Measurements from ENCODE around the gene RASSF1.
"Not testable (repeated sequence)": the region's sequence is repeated elsewhere in the genome, so short reads cannot be mapped to it uniquely, and the experiment has no call there.

RASSF1 gene

DNA sequence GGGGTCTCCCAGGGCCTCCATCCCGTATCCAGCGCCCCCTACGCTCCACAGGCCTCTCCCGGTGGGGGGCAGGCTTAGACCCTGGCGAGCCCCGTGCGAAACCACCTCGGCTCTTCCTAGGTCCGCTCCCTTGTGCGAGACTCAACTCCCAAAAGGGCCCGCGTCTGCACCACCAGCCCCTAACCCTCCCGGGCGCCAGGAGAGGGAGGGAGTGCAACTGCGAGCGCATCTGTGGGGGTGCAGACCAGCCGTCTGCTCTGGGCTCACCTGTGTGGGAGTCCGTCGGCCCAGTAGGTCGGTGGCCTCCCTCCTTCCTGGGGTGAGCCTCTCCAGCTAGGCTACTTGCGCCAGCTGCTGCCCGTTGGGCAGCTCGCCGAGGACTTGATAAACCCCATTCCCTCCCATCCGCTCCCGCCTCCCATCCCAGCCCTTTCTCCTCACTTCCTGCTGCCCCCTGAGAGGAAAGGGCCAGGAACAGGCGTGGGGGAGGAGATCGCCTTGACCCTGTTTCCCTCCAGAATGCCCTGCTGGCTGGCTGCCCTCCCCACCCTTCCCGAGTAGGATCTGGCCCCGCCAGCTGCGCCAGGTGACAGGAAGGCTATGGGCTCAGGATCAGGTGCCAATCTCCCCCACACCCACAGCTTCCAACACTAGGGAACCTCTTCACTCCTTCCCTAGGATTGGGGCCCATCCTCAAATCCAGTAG, 18.1 kb downstream of the RASSF1 start, which contains the start of gene HYAL2:
Gene HYAL2 (minus strand): TSS at position 360 of the 706 bp plus-strand sequence. CDS start 2,256 bp downstream, outside the sequence.
- no peak for DNase-seq

DNA sequence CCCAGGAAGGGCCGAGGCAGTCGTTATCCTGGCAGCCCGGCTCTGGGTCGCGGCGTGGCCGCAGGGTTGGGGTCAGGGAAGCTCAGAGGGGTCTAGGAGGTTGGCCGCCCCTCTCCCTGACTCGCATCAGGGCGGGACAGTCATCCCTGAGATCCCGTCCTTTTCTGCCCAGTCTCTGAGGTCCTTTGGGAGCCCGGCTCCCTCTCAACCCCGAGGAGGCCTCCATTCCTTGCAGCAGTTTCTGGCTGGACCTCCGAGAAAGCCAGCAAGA, 18.6 kb downstream of the RASSF1 start:
- no peak for DNase-seq

DNA sequence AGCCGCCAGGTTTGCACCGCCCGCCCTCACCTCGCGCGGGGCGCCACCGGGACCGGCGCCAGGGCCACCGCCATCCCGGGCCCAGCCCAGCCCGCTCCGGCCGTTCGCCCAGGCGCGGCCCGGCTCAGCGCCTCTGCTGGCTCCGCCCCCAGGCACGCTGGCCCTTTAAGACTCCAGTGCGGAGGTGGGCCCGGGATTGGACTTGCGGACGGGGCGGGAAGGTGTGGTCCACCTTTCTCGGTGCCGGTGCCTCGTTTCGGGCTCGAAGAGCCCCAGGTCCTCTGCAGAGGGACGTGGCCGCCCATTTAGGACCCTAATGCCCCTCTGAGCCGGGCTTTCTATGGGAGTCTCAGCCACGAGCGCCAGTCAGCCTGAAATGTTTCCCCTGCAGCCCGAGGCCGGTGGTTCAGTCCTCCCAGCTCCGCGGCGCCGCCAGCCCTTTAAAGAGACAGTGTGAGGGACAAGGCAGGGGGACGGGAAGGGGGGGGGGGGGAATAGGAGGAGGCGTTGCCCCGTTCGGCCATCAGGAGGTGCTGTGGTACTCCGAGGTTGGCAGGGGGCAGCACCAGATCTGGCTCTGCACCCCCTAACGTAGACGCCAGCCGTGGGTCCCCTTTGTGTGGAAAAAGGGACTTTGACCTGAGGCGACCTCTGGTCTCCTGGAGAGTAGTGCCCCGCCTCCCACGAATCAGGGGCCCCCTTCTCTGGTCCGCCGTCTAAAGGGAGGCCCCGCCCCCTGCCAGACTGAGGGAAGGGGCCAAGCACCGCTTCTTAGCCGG, 19.1 kb downstream of the RASSF1 start:
- DNase-seq, result peak; percentile 78

DNA sequence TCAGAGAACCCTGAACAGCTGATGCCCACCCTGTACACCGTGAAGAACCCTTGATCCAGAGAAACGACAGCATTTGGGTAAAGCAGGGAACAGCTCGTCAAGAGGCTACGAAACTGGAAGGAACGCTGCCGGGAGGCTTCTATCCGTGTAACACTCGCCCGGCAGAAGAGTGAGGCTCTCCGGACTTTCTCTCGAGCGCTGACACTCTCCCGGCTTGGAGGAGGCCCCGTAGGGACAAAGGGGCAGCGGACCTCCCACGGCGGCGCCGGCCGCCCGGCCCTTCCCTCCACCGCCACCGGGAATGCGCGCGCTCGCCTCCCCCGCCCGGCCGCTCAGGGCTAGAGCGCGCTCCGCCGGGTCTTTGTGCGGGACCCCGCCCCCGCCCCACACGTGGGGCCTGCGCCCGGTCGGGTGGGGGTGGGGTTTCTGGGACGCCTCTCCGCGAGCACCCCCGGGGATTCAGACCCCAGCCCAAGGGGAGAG, 19.7 kb downstream of the RASSF1 start:
- peak; percentile 67 for DNase-seq

DNA sequence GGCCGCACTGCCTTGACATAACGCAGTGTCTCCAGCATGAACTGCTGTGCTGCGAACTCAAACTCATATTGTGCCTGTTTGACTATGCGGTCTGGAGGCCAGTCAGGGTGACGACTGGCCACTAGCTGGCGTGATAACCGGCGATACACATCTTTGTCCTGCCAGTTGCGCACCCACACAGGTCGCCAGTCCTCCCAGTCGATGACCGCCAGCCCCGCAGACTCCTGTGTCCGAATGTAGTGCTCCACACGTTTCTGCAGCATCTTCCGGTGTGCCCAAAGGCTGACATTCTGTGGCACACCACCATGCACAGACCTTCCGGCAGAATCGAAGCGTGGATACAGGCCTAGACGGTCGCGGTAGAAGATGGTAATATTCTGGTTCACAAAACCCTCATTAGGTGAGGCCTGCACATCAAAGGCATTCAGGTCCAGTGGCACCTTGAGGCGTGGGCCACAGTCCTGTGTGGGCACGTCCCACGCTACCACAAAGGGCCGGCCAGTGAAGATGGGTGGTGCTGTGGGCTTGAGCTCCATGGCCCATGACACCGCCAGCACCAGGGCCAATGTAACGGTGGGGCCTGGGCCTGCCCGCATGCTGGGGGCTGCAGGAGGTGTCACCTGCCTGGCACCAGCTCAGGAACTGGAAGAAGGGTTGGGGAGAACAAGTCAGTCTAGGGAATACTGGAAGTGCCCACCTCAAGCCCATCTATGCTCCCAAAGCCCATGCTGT, 20.6 kb downstream of the RASSF1 start:
- no peak for DNase-seq

DNA sequence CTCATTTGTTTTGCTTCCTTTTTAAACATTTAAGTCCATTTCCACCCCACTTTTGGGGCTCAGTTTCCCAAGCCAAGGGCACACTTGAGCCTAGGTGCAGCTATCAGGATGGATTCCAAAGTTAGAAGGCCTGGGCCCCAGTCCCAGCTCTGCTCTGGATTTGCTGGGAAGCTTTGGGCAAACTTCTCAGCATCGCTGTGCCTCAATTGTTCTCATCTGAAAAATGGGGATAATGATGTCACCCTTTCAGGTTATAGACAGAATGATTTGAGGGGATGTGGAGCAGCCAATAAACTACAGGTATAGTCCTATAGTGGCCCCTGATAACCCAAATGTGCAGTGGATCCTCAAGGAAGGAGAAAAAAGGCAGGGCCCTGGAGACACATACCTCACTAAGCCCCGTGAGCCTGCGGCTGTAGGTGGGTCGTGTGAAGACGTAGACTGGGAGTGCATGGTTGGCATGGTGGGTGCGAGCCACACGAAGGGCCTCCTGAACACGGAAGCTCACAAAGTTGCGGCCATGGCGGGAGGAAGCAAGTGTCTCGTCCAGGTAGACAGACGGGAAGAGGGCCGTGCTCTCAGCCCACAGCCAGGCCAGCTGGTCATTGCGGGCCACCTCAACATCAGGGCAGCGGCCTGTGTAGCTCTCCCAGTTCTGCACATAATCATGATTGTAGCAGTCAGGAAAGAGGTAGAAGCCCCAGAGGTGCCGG, 21.3 kb downstream of the RASSF1 start:
- no peak for DNase-seq

DNA sequence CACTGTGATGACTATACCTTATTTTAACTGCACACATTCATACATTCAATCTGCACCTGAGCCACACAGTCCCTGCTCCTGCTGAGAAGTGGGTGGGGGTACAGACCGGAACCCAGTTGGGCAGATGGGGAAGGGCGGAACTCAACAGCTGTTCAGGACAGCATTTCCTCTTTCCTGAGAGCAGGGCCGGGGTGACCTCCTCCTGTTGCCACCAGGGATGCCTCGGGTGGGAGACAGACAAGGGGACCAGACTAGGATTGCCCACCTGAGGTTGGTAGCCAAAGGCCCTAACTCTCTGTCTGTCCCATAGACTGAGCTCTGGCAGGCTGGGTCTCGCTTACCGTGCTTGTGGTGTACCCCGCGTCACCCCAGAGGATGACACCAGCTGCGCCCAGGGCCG, 22.0 kb downstream of the RASSF1 start:
- DNase-seq, result no peak

DNA sequence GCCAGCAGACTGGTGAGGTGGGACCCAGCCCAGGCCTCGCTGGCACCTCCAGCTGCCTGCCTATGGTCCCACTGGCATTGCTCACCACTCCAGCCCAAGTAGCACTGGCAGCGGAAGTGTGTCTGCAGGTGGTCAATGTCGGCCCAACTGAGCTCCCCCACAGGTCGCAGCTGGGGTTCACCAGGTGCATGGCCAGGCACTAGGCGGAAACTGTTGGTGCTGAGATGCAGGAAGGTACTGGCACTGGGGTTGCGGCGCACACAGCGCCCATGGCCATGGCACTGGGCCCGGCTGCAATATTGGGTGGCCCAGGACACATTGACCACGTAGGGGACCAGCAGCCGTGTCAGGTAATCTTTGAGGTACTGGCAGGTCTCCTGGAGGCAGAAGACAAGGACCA, 22.5 kb downstream of the RASSF1 start:
- DNase-seq, result no peak

DNA sequence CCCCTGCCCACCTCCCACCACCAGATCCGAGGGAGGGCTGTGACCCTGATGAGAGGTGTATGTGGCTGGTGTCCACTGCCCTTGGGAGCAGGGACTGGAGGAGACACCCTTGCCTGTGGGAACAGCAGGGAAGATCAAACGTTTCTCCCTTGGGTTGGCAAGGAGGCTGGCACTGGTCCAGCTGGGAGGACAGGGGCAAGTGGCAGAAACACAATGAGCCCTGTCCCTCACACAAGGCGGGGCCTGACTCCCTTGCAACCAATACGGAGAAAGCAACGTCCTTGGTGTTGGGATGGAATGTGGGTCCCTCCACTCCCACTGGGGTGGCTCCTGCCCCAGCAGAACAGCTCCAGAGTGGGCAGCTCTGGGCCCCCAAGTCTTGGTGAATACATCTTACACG, 23.3 kb downstream of the RASSF1 start:
- no peak for DNase-seq

DNA sequence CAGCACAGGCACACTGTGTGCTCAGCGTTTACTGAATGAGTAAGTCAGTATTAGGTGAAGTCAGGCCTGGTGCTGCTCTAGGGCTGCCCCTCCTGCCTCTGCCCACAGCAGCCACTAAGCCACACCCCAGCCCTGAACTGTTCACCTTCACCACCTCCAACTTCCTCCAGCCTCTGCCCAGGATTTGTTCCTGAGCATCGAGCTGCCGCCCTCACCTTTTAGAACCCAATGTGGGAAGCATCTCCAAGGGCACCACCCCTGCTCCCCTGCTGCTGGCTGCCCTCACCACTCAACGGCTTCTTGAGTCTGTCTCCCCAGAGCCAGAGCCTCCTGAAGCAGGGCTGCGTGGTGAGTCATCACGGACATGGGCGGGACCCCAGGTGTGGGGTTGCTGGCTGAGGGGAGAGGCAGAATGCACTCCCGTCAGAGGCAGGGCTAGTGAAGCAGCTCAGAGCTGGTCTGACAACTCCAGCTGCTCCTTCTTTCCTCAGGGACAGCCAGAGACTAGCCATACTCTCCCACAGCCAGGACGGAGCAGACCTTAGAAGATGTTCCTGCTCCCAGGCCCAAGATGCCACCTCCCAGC, 23.9 kb downstream of the RASSF1 start:
- DNase-seq, result peak; percentile 80

DNA sequence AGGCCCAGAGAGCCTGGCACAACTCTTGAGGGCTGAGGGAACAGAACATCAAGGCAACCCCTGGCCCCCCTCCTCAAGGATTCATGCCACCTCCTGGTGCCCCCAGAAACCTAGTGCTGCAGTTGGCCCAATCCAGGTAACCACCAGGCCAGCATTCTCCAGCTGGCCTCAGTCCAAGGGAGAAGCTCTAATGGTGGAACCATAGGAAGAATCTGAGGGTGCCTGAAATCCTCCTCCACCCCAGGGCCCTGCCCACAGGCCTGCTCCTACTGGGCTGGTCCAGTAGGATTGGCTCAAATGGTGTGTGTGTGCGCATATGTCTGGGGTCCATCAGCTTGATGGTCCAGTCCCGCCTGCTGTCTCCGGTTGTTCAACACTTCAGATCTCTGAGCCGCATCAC, 25.8 kb downstream of the RASSF1 start:
- no peak for DNase-seq

DNA sequence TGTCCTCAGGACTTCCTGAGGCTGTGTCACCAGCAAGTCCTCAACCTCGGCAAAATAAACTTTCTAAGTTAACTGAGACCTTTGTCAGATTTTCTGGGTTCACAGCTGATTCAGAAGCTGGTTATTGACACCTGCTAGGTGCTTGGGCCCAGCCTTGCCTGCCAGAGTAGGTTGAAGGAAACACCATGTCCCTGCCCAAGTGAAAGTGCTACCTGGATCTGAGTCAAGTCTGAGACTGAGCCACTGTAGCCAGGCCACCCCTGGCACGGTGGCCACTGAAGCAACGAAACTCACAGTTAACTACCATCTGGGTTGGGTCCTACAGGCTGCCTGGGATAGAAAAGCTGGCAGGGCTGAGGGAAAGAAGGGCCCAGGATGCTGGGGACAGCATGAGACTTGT, 26.3 kb downstream of the RASSF1 start:
- no peak for DNase-seq

DNA sequence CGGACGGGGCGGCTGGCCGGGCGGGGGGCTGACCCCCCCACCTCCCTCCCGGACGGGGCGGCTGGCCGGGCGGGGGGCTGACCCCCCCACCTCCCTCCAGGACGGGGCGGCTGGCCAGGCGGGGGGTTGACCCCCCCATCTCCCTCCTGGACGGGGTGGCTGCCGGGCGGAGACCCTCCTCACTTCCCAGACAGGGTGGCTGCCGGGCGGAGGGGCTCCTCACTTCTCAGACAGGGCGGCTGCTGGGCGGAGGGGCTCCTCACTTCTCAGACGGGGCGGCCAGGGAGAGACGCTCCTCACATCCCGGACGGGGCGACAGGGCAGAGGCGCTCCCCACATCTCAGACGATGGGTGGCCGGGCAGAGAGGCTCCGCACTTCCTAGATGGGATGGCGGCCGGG, 28.6 kb downstream of the RASSF1 start:
- not testable (repeated sequence) for DNase-seq

DNA sequence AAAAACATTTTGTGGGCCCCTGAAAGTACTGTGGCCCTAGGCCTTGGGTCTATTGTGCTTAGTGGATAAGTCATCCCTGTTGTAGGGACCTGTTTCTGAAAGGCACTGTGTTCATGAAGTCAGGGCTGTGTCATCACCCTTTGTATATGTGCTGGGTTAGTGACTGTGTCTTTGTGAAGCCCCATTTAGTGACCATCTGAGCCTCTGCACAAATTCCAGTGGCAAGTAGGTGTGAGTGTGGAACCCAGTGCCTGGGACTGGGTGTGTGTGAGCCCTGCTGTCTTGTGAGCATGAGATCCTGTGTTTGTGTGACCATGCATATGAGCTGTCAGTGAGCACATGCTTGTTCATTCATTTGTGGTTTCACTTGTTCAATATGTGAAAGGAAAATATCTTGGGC, 36.0 kb downstream of the RASSF1 start:
- no peak for DNase-seq

DNA sequence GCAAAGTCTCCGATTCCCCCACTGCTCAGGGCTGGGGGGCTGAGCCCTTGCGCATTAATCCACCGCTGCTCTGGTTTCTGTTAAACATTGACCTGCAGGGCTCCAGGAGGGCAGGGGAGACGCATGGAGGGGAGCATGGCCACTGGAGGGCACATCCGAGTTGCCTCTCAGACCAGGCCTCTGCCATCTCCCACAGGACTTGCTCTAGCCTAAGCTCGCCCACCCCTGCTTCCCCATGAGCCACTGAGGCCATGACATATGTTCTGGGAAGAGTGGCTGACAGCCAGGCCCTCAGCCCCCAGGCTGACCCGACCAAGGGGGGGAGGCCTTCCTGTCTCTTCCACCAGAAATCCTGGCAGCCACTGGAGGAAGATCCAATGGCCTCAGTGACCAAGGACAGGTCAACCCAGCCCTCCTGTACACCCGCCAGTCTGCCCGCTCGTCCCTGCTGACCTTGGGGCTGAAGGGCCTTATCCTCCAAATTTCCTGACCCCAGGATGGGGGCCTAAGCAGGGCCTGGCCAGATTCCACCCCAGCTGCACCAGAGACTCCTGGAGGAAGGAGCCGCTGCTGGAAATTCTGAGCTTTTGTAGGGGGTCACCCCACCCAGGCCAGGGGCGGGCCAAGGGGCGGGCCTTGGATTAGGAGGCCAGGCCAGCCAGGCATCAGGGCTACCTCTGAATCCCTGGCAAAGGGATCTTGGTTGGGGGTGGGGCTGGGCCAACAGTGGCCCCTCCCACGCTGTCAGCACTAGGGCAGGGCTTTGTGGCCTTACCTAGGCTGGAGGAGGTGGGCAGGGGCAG, 37.4 kb downstream of the RASSF1 start, which contains the start of gene HYAL1:
Gene HYAL1 (minus strand): TSS at position 562 of the 803 bp plus-strand sequence. CDS start 618 bp downstream, outside the sequence.
- no peak for DNase-seq

DNA sequence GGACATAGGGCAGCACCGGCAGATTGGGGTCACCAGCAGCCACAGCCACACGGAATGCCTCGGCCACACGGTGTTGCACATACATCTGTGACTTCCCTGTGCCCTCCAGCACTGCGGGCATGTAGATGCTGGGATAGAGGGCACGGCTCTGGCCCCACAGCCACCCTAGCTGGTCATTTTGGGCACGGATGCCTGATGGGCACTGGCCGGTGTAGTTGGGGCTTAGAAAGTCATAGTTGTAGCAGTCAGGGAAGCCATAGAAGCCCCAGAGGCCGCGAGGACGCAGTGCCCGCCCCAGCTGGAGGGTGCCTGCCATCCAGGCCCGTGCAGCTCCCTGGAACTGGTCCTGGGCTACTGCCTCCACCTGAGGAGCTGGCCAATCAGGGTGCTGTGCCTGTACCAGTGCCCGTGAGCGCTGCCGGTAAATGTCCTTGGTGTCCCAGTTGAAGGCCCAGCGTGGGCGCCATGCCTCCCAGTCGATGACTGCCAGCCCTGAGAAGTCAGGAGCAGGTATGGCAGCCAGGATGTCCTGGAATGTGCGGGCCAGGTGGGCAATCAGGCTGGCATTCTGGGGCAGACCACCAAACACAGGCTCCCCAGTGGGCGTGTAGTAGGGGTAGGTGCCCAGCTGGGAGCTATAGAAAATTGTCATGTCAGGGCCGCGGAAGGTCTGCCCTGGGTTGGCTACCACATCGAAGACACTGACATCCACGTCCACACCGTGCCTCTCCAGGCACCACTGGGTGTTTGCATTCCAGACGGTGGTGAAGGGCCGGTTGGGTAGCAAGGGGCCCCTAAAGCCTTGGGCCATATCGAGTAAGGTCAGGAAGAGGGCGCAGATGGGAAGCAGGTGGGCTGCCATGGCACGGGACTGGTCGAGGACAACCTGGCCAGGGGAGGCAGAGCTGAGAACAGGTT, 38.3 kb downstream of the RASSF1 start:
- DNase-seq, result no peak

DNA sequence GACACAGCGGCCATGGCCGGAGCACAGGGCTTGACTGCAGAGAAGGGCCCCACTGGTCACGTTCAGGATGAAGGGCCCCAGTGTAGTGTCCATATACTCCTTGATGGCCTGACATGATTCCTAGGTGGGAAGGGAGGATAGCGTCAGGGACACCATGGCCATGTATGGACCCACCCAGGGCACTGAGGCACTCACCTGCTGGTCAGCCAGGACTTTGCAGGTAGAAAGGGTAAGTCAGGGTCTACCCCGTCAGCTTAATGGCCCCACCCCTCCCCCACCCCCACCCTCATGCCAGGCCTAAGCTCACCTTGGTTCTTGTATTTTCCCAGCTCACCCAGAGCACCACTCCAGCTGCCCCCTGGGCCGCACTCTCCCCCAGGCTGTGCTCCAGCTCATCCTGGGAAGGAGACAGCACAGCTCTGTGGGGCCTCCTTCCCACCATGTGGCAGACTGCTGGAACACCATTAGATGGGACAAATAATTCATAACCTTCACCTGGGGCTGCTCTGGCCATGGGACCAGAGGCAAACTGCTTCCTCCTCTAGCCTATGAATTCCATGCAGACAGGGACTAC, 39.9 kb downstream of the RASSF1 start:
- no peak for DNase-seq

DNA sequence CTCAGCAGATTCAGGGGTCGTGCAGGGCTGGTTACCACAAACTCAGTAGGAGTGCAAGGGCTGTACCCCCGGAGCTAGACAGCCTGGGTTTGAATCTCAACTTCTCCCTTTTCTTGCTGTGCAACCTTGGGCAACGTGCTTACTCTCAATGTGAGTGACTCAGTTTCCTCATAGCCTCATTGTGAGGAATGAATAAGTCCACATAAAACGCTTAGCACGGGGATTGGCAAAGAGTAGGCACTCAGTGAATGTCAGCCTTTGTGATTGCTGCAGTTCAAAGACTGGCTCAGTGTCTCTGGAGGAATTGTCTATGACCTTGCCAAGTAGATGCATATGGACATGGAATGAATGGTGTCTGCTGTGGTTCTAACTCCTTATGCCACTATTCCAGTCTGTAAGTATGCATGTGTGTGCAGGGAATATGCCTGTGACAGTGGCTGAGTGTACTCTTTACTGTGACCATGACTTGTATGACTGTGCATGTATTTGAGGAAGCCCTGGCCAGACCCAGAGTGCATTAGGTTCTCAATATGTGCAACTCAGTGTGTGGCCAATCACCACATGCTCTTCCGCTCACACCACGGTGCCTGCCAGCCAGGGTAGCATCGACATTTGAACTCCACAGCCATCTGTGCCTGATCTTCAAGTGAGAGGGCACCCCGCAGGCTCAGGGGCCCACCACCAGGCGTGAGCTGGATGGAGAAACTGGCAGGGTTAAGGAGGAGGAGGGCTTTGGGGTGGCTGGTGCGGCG, 40.5 kb downstream of the RASSF1 start:
- no peak for DNase-seq

DNA sequence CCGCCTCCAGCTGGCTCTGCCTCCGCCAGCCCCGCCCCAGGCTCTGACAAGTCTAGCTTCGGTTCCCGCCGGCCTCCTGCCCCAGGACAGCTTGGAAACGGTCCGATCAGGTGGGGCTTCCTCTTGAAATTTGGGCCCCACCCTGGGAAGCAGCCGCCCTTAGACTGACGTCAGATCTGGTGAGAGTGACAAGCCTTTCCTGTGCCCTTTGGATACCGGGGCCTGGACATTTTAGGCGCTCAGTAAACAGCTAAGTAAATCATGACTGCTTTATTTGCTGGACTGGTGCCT, 41.1 kb downstream of the RASSF1 start:
- DNase-seq, result no peak
